ENCODE results near the gene NT5E.
"Not testable (repeated sequence)": the region's sequence is repeated elsewhere in the genome, so short reads cannot be mapped to it uniquely, and the experiment has no call there.

Gene NT5E

DNA sequence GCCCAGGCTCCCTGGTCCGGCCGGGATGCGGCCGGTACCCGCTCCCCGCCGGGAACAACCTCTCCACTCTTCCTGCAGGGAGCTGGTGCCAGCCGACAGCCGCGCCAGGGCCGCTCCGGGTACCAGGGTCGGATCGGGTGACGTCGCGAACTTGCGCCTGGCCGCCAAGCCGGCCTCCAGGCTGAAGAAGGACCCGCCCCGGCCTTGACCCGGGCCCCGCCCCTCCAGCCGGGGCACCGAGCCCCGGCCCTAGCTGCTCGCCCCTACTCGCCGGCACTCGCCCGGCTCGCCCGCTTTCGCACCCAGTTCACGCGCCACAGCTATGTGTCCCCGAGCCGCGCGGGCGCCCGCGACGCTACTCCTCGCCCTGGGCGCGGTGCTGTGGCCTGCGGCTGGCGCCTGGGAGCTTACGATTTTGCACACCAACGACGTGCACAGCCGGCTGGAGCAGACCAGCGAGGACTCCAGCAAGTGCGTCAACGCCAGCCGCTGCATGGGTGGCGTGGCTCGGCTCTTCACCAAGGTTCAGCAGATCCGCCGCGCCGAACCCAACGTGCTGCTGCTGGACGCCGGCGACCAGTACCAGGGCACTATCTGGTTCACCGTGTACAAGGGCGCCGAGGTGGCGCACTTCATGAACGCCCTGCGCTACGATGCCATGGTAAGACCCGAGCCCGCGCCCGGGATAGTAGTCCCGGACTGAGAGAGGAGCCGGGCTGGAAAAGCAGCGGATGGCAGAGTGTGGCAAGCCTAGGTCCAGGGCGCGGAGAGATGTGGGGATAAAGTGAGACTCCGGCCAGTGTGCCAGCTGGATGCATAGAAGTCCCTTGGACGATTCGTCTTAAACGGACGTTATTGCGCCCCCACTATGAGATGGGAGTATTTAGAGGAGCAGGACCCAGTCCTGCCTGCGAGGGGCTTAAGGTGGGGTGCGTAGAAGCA is at the start of gene NT5E:
TSS of gene NT5E (plus strand) at position 266 of the 942 bp plus-strand sequence. CDS start at position 323, 57 bp downstream.
- TF ChIP-seq, protein P1, sequence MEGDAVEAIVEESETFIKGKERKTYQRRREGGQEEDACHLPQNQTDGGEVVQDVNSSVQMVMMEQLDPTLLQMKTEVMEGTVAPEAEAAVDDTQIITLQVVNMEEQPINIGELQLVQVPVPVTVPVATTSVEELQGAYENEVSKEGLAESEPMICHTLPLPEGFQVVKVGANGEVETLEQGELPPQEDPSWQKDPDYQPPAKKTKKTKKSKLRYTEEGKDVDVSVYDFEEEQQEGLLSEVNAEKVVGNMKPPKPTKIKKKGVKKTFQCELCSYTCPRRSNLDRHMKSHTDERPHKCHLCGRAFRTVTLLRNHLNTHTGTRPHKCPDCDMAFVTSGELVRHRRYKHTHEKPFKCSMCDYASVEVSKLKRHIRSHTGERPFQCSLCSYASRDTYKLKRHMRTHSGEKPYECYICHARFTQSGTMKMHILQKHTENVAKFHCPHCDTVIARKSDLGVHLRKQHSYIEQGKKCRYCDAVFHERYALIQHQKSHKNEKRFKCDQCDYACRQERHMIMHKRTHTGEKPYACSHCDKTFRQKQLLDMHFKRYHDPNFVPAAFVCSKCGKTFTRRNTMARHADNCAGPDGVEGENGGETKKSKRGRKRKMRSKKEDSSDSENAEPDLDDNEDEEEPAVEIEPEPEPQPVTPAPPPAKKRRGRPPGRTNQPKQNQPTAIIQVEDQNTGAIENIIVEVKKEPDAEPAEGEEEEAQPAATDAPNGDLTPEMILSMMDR (IDR thresholded peaks at IDR 0.05; ENCODE audit: low read depth, low read length, missing control alignments): no peak
- no peak for DNase-seq (ENCODE audit: low read depth)
- peak within 1 kb of the TSS; percentile 57 for H3K4me3 ChIP-seq (ENCODE audit: low read depth, low read length)

DNA sequence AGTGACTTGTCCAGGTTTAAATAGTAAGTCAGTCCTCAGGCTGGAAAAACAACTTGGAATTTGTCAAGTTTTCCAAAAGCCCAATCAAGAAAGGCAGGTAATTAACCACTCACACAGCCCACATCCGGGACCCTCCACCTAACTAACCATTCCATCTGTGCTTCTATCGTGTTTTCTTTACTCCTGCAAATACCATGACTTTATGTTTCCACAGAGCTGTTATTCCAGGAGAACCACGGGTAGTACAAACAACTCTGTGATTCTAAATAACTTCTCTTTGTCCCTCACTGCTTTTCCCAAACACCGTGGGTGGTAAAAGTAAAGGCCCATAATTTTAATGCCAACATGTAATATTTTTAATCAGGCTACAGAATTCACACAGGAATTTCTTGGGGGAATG is 49.6 kb upstream of the NT5E start:
- TF ChIP-seq, protein P1 (IDR thresholded peaks at IDR 0.05; ENCODE audit: low read depth, low read length, missing control alignments): no peak
- no peak for DNase-seq (ENCODE audit: low read depth)
- H3K4me3 ChIP-seq (ENCODE audit: low read depth, low read length): no peak overlapping the region

- no peak for DNase-seq (ENCODE audit: low read depth)
- no peak overlapping the region for H3K4me3 ChIP-seq (ENCODE audit: low read depth, low read length)
- TF ChIP-seq, protein P1 (IDR thresholded peaks at IDR 0.05; ENCODE audit: low read depth, low read length, missing control alignments): no peak
These were observed 48.5 kb upstream of the NT5E start for GRCh38 chr6:85401186-85402021.

GRCh38 chr6:85402071-85402470 is 47.8 kb upstream of the NT5E start:
- TF ChIP-seq, protein P1 (IDR thresholded peaks at IDR 0.05; ENCODE audit: low read depth, low read length, missing control alignments): no peak
- no peak for DNase-seq (ENCODE audit: low read depth)

GRCh38 chr6:85402922-85403321 is 47.0 kb upstream of the NT5E start:
- TF ChIP-seq, protein P1 (IDR thresholded peaks at IDR 0.05; ENCODE audit: low read depth, low read length, missing control alignments): no peak
- H3K4me3 ChIP-seq (ENCODE audit: low read depth, low read length): no peak overlapping the region
- no peak for DNase-seq (ENCODE audit: low read depth)

More at GRCh38 chr6:85402071-85402470, 47.8 kb upstream of the NT5E start:
- H3K4me3 ChIP-seq (ENCODE audit: low read depth, low read length): no peak overlapping the region

- H3K4me3 ChIP-seq (ENCODE audit: low read depth, low read length): no peak overlapping the region
- DNase-seq (ENCODE audit: low read depth): no peak
- TF ChIP-seq, protein P1 (IDR thresholded peaks at IDR 0.05; ENCODE audit: low read depth, low read length, missing control alignments): no peak
These were observed 46.4 kb upstream of the NT5E start for GRCh38 chr6:85403331-85404015.

- H3K4me3 ChIP-seq (ENCODE audit: low read depth, low read length); DNase-seq (ENCODE audit: low read depth): not testable (repeated sequence)
These were observed 45.8 kb upstream of the NT5E start for GRCh38 chr6:85404016-85404563.
